K562 (cell line): Measurements from ENCODE around the gene PAEP. TPM values are rescaled to one million over a fixed set of nuclear protein-coding genes. Genes with fewer than 3 reads are reported as not detected.
"Not testable (repeated sequence)": the region's sequence is repeated elsewhere in the genome, so short reads cannot be mapped to it uniquely, and the experiment has no call there.

ENCODE experiments used
- ATAC-seq: fragments of 200-7000 bp; cut with Tn5 transposase; 3 replicates; pipeline ENCODE4 v1.9.1; 2020; ENCODE audit warnings: moderate library complexity
- BruUV-seq: library from RNA; stranded (reverse); fragments of 400-500 nt; replicated peaks from 2 replicates; lab custom pipeline; 2021; lab: Mats Ljungman, UMichigan
- CTCF ChIA-PET: fragments of 300-600 bp; formaldehyde crosslinking; extraction: SDS; loops from one replicate; lab custom pipeline; 2021; ENCODE audit warnings: low intra/inter-chr PET ratio; lab: Yijun Ruan, JAX
- POLR2A ChIA-PET: fragments of 300-600, 350-650 bp; sonication (Branson Sonifier 250); formaldehyde crosslinking; extraction: SDS; loops from one replicate; lab custom pipeline; 2021; ENCODE audit warnings: antibody characterized with exemption, inconsistent platforms; lab: Yijun Ruan, JAX
- DNase-seq, 4 experiments: peaks; one replicate each; pipeline versions ENCODE4 v3.0.0 to v3.0.0-alpha.2; 2011 to 2018; ENCODE audit warnings: low spot score in 3 of 4, mixed read lengths in 3 of 4; ENCODE audit errors: extremely low read depth in 1 of 4
- FAIRE-seq: peaks from 2 replicates; lab custom pipeline; 2011; peaks lifted over from hg19 to GRCh38; lab: Jason Lieb, UNC
- H2AFZ ChIP-seq: 2 replicates; pipeline ENCODE4 v1.6.0; 2011; ENCODE audit warnings: low read depth, low read length, control low read depth, inconsistent platforms
- H3K27ac ChIP-seq: fragments of 200-600 bp; 3 replicates; pipeline ENCODE4 v1.8.0; 2011; ENCODE audit warnings: low read depth, mild to moderate bottlenecking, control low read depth, inconsistent platforms, low read length, moderate library complexity, mixed read lengths; ENCODE audit errors: extremely low read depth
- H3K27me3 ChIP-seq, 2 experiments: fragments of 300-600 bp in 1 of 2; 2 replicates in 1 of 2; 3 replicates in 1 of 2; pipeline versions ENCODE4 v1.6.0 to v1.8.0; 2011; ENCODE audit warnings: inconsistent platforms in 2 of 2, low read length in 2 of 2, mild to moderate bottlenecking in 1 of 2, mixed read lengths in 1 of 2, moderate library complexity in 1 of 2; ENCODE audit not compliant: control insufficient read depth in 2 of 2, insufficient read depth in 2 of 2
- H3K36me3 ChIP-seq: fragments of 300-600 bp; 3 replicates; pipeline ENCODE4 v1.8.0; 2011; ENCODE audit warnings: mild to moderate bottlenecking, low read length, inconsistent platforms; ENCODE audit not compliant: control insufficient read depth, insufficient read depth
- H3K4me1 ChIP-seq, 2 experiments: fragments of 200-600 bp in 1 of 2; replicated peaks in 1 of 2; 2 replicates in 1 of 2; 3 replicates in 1 of 2; pipeline versions ENCODE4 v1.5.1 to v1.8.0; 2011; ENCODE audit warnings: inconsistent platforms in 2 of 2, low read length in 2 of 2, mild to moderate bottlenecking in 1 of 2, mixed read lengths in 1 of 2, moderate library complexity in 1 of 2; ENCODE audit not compliant: control insufficient read depth in 2 of 2, insufficient read depth in 2 of 2
- H3K4me2 ChIP-seq: 2 replicates; pipeline ENCODE4 v1.6.1; 2011; ENCODE audit warnings: low read length, control low read depth, inconsistent platforms, mixed read lengths; ENCODE audit not compliant: insufficient read depth
- H3K4me3 ChIP-seq: fragments of 200-600 bp; sonication (generic), shearing (Covaris generic); 2 replicates; pipeline ENCODE4 v1.5.1; 2016; ENCODE audit warnings: control low read depth, inconsistent platforms
- H3K79me2 ChIP-seq: fragments of 200-600 bp; 3 replicates; pipeline ENCODE4 v1.8.0; 2011; ENCODE audit warnings: low read length, inconsistent platforms; ENCODE audit not compliant: control insufficient read depth, insufficient read depth
- H3K9ac ChIP-seq, 2 experiments: 2 replicates each; pipeline versions ENCODE4 v1.6.0 to v1.6.1; 2011; ENCODE audit warnings: low read depth in 2 of 2, low read length in 2 of 2, control low read depth in 1 of 2, inconsistent platforms in 1 of 2, mild to moderate bottlenecking in 1 of 2, mixed read lengths in 1 of 2; ENCODE audit not compliant: insufficient read depth in 1 of 2
- H3K9me1 ChIP-seq: one replicate; pipeline ENCODE4 v1.6.0; 2011; ENCODE audit warnings: inconsistent platforms, mild to moderate bottlenecking, low read length, moderate library complexity; ENCODE audit not compliant: control insufficient read depth, insufficient read depth
- H3K9me3 ChIP-seq: replicated peaks from 2 replicates; pipeline ENCODE4 v1.5.1; 2011; ENCODE audit warnings: low read depth, low read length, inconsistent platforms; ENCODE audit not compliant: control insufficient read depth, insufficient read depth
- H4K20me1 ChIP-seq: replicated peaks from 2 replicates; pipeline ENCODE4 v1.6.1; 2011; ENCODE audit warnings: low read length, inconsistent platforms, mixed read lengths; ENCODE audit not compliant: control insufficient read depth, insufficient read depth
- KLF6 ChIP-seq: fragments of 250-450 bp; sonication (Bioruptor Pico); IDR thresholded peaks from 2 replicates; pipeline ENCODE4 v1.4.0; 2020; ENCODE audit warnings: mild to moderate bottlenecking, moderate library complexity, borderline replicate concordance
- MYC ChIP-seq, 2 experiments: fragments of 250-450 bp in 1 of 2; sonication (Bioruptor Pico) in 1 of 2; IDR thresholded peaks; 2 replicates each; pipeline versions ENCODE4 v1.5.1 to v1.6.1; 2012 to 2021; ENCODE audit warnings: low read depth in 2 of 2, borderline replicate concordance in 1 of 2, improper control_type of control experiment in 1 of 2, low read length in 1 of 2, mild to moderate bottlenecking in 1 of 2, moderate library complexity in 1 of 2
- NCOA6 ChIP-seq: fragments of 450-650 bp; IDR thresholded peaks from 2 replicates; pipeline ENCODE4 v1.6.1; 2017; ENCODE audit warnings: mild to moderate bottlenecking
- USF1 ChIP-seq: sonication (generic); formaldehyde crosslinking; IDR thresholded peaks from 2 replicates; pipeline ENCODE4 v1.9.0; 2022; ENCODE audit warnings: mild to moderate bottlenecking, missing genetic modification reagents
- USF2 ChIP-seq: sonication (generic); formaldehyde crosslinking; IDR thresholded peaks from 2 replicates; pipeline ENCODE4 v1.5.0; 2020; ENCODE audit warnings: missing genetic modification reagents
- ZNF408 ChIP-seq: fragments of 250-450 bp; sonication (Bioruptor Pico); IDR thresholded peaks from 2 replicates; pipeline ENCODE4 v1.4.0; 2020; ENCODE audit warnings: low read depth, mild to moderate bottlenecking, moderate library complexity
- WGBS: fragments of 100-300 bp; shearing (Covaris generic); methylation state at CpG from one replicate; pipeline ENCODE4 v1.1.6; 2016; ENCODE audit warnings: low coverage, mixed read lengths; ENCODE audit not compliant: insufficient coverage; ENCODE audit errors: missing lambda C conversion rate; 5-methylcytosine and 5-hydroxymethylcytosine counted together
- in situ Hi-C: fragments of 300-500 bp; cut with MboI; formaldehyde crosslinking; loops from 4 replicates; pipeline ENCODE4 v1.15.0; 2018; ENCODE audit warnings: inconsistent platforms, mixed read lengths
- intact Hi-C: fragments of 100-400 bp; cut with micrococcal nuclease; formaldehyde crosslinking; loops from 2 replicates; pipeline ENCODE4 v1.14.2; 2022
- polyA plus RNA-seq, 8 experiments: library from polyadenylated mRNA; depleted of rRNA in 4 of 8; stranded (reverse) in 5 of 8; unstranded in 3 of 8; fragments of >200 nt; fragmentation: Nextera tagmentation in 2 of 8; fragmentation: Illumina TruSeq in 1 of 8; extraction: Ambion mirVana in 2 of 8; extraction: Trizol in 1 of 8; gene quantifications; 2 replicates each; pipeline versions ENCODE4 v1.2.1 to v1.2.3, GENCODE V29; 2011 to 2014; ENCODE audit warnings: inconsistent platforms in 1 of 8, missing spikeins in 1 of 8
- total RNA-seq, 7 experiments: library from RNA; depleted of rRNA in 6 of 7; stranded (reverse); fragments of >200 nt in 6 of 7; fragmentation: Illumina TruSeq in 2 of 7; extraction: Trizol in 2 of 7; gene quantifications; 2 replicates each; pipeline versions ENCODE4 v1.2.1 to v1.2.3, GENCODE V29; 2011 to 2021; ENCODE audit warnings: low replicate concordance in 1 of 7

Gene PAEP
- total and polyA plus RNA-seq, 9 of the 15 experiments (the other 6 are each of a cell fraction or from before 2014, with no cell fraction given), result 0.22 to 4.5 (median 0.58) TPM

GRCh38 chr9:135533674-135534073 lies 27.9 kb upstream of the PAEP start:
- Histone ChIP-seq H4K20me1 (no peaks in the 10 kb centered on the region), H3K79me2 (no peaks in the 10 kb centered on the region), H3K36me3 (no peaks in the 10 kb centered on the region), H3K4me1 (no peaks in the 10 kb centered on the region), H3K27ac (no peak overlapping the region), H3K4me3 (no peak overlapping the region), H3K27me3 (peaks cover 10 to 33% of the 10 kb centered on the region in 2 experiments; a peak in 3 of 5 replicates), H3K4me2 (no peak overlapping the region), H3K9ac (no peak overlapping the region), H3K9me3 (no peaks in the 10 kb centered on the region), H3K9me1 (no peaks in the 10 kb centered on the region), H2AFZ (no peak overlapping the region)
- ChIA-PET CTCF (no interaction called here), POLR2A (interaction anchor here (0.6 kb wide), 1 partner anchor 33 kb away, joined by 3 read pairs; no protein-coding TSS in a partner anchor)
- intact Hi-C loops, result no loop called here
- DNase-seq (no peak), FAIRE-seq (no peak), ATAC-seq (peak; percentile 31; the same call in 1 of the 3 replicates)
- WGBS, result 18% methylated on average over 12 of the region's 12 CpGs
- in situ Hi-C loops, result no loop called here
- TF ChIP-seq MYC (IDR thresholded peaks at IDR 0.05; ENCODE audit: low read depth, low read length) (no peak), MYC (CRISPR knock-in tag; IDR thresholded peaks at IDR 0.05; ENCODE audit: borderline replicate concordance, low read depth) (no peak), NCOA6 (no peak), USF1 (no peak), USF2 (CRISPR knock-in tag) (no peak), KLF6 (CRISPR knock-in tag) (no peak), ZNF408 (CRISPR knock-in tag) (no peak)
- BruUV-seq, result no TSS peak

GRCh38 chr9:135534192-135534711 lies 27.3 kb upstream of the PAEP start:
- H4K20me1 ChIP-seq, CTCF ChIA-PET, H3K4me2 ChIP-seq, intact Hi-C loops, H2AFZ ChIP-seq, H3K4me3 ChIP-seq, H3K4me1 ChIP-seq, in situ Hi-C loops, DNase-seq, POLR2A ChIA-PET, H3K9me1 ChIP-seq, H3K27ac ChIP-seq, H3K9me3 ChIP-seq, H3K9ac ChIP-seq, FAIRE-seq, H3K79me2 ChIP-seq, H3K36me3 ChIP-seq, BruUV-seq: not testable (repeated sequence)
- peak; percentile 50 for ATAC-seq
- H3K27me3 ChIP-seq, result peaks cover 13 to 39% of the 10 kb centered on the region in 2 experiments; a peak in 3 of 5 replicates
- 4% methylated on average over 9 of the region's 10 CpGs for WGBS

GRCh38 chr9:135534826-135535225 lies 26.7 kb upstream of the PAEP start:
- ATAC-seq, result not testable (repeated sequence)

More at GRCh38 chr9:135534826-135535225, 26.7 kb upstream of the PAEP start:
- H3K79me2 ChIP-seq, BruUV-seq, H3K4me1 ChIP-seq, CTCF ChIA-PET, H3K36me3 ChIP-seq, H3K4me2 ChIP-seq, FAIRE-seq, H4K20me1 ChIP-seq, H3K9me3 ChIP-seq, intact Hi-C loops, H3K4me3 ChIP-seq, POLR2A ChIA-PET, DNase-seq, H3K9me1 ChIP-seq, H3K27ac ChIP-seq, H3K9ac ChIP-seq, in situ Hi-C loops, H2AFZ ChIP-seq: not testable (repeated sequence)
- H3K27me3 ChIP-seq, result peaks cover 13 to 45% of the 10 kb centered on the region in 2 experiments; a peak in 3 of 5 replicates
- WGBS, result 17% methylated on average over 4 of the region's 4 CpGs
